T-helper 17 cell (primary cell): ENCODE results near the gene CLASP2. TPM values are rescaled to one million over a fixed set of nuclear protein-coding genes. Genes with fewer than 3 reads are reported as not detected.

Experiments used
- ATAC-seq: fragments of 150-1000 bp; cut with Tn5 transposase; 2 replicates; pipeline ENCODE4 v1.10.0; 2021; ENCODE audit warnings: mild to moderate bottlenecking, moderate library complexity
- DNase-seq, 3 donors: peaks; one replicate each; pipeline versions ENCODE4 v3.0.0 to v3.0.0-alpha.2; 2020 to 2021
- H3K9me3 ChIP-seq: one replicate; pipeline ENCODE4 v1.7.0; 2013; ENCODE audit warnings: low read length, mild to moderate bottlenecking; ENCODE audit not compliant: control insufficient read depth, poor library complexity, severe bottlenecking
- H3K27ac Mint-ChIP-seq: one replicate; pipeline ENCODE4 v1.8.0; 2022; ENCODE audit warnings: mild to moderate bottlenecking, moderate library complexity, mixed read lengths
- H3K27me3 Mint-ChIP-seq: one replicate; pipeline ENCODE4 v1.8.0; 2022; ENCODE audit warnings: mixed read lengths
- H3K36me3 Mint-ChIP-seq: one replicate; pipeline ENCODE4 v1.8.0; 2022; ENCODE audit warnings: low read depth, mixed read lengths
- H3K4me1 Mint-ChIP-seq: one replicate; pipeline ENCODE4 v1.8.0; 2022; ENCODE audit warnings: mild to moderate bottlenecking, mixed read lengths
- H3K4me3 Mint-ChIP-seq: one replicate; pipeline ENCODE4 v1.8.0; 2022; ENCODE audit warnings: mild to moderate bottlenecking, moderate library complexity, mixed read lengths
- total RNA-seq, 4 donors: library from RNA in 2 of 4; stranded (reverse) in 2 of 4; gene quantifications; one replicate each; pipeline ENCODE4 v1.2.3 and lab custom pipeline; 2022 to 2026

Gene CLASP2
- total RNA-seq, 2 donors from 2014 or later = 69.0 to 74.2 TPM

DNA sequence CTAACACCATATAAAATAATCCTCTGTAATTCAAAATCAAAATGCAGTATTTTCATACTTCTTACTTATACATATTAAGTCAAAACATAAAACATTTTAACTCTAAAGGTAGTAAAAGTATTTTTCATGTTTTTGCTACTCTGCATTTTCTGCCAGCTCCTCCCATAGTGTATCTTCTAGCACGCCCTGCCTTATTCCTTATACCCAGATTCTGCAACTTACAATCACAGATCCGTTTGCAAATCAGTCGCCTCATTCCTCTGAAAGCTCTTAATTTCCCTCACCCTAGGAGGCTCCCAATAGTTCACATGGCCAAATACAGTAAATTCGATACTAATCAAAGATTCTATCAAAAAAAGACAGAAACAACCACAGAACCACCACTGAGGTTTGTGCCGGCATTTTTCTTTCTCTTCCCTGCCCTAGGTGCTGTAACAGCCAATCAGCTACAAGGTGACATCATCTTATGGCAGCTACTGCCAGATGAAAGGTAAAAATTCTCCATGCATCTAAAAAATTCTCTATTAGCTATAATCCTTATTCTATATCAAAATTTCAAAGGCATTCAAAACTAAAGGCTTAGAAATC lies 72.9 kb downstream of the CLASP2 start:
- Mint-ChIP-seq H3K4me3 (peak overlapping the region; percentile 92), H3K36me3 (peaks cover 3% of the 10 kb centered on the region), H3K27me3 (no peaks in the 10 kb centered on the region), H3K27ac (peak overlapping the region; percentile 89), H3K4me1 (peaks cover 15% of the 10 kb centered on the region)
- ATAC-seq (peak; percentile 97), DNase-seq (peak in 1 of 3 donors; percentile 13)
- H3K9me3 ChIP-seq = no peaks in the 10 kb centered on the region

DNA sequence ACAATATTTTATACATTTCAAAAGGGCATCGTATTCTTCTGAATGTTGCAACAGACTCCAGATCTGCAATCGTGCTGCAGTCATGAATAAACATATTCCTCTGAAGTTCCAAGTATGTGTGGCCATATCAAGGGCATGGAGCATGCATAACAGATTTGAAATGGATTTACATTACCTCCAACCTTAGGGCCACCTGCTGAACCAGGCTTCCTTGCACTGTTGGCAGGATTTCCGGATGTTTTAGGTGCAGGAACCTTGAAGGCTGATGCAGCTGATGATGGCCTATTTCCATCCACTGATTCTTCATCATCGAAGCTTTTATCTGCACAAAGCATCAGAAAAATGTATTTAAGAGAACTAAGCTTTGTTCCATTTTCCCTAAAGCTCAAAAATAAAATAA lies 73.5 kb downstream of the CLASP2 start:
- DNase-seq (no peak), ATAC-seq (no peak)
- peak overlapping the region; percentile 89 for H3K27ac Mint-ChIP-seq
- peaks cover 3% of the 10 kb centered on the region for H3K36me3 Mint-ChIP-seq
- no peak overlapping the region for H3K4me3 Mint-ChIP-seq
- no peaks in the 10 kb centered on the region for H3K27me3 Mint-ChIP-seq
- peaks cover 15% of the 10 kb centered on the region for H3K4me1 Mint-ChIP-seq
- H3K9me3 ChIP-seq = no peaks in the 10 kb centered on the region

DNA sequence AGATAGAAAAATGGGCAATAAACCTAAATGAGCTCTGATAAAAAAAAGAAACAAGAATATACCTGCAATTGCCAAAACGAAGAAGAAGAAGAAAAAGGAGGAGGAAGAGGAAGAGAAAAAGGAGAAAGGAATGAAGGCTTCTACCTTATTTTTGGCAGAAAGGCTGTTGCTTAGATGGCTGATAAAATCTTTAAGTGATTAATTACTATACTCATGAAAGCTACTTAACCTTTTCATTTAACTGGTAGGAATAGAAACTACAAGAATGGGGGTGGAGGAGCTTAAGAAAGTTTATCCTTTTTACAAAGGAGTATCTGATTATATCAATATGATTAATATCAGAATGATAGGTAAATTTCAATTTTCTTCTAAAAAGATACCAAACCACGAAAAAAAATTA lies 75.2 kb downstream of the CLASP2 start:
- no peaks in the 10 kb centered on the region for H3K9me3 ChIP-seq
- ATAC-seq (no peak), DNase-seq (no peak)
- H3K27ac Mint-ChIP-seq = peak overlapping the region; percentile 54
- peaks cover 3% of the 10 kb centered on the region for H3K36me3 Mint-ChIP-seq
- H3K4me3 Mint-ChIP-seq = no peak overlapping the region
- no peaks in the 10 kb centered on the region for H3K27me3 Mint-ChIP-seq
- peaks cover 10% of the 10 kb centered on the region for H3K4me1 Mint-ChIP-seq

DNA sequence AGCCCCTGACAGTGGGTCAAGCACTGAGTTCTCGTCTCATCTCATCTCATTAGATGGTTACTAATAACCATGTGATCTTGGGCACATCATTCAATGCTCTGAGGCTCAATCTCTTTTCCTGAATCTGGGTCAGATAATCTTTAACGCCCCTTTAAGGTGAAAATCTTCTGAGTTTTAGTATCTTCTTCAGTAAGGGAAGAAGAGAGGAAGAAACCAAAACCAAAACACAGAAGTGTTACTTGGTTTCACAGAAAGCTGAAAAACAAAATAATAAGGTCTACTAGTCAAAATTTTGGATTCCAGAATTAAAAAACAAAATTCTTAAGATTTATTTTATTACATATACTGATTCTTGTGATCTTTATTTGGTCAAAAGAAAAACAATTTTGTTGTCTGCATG lies 78.2 kb downstream of the CLASP2 start:
- no peak for ATAC-seq
- Mint-ChIP-seq H3K4me1 (peaks cover 2% of the 10 kb centered on the region), H3K36me3 (no peaks in the 10 kb centered on the region), H3K4me3 (no peak overlapping the region), H3K27me3 (no peaks in the 10 kb centered on the region), H3K27ac (no peak overlapping the region)
- no peak for DNase-seq
- no peaks in the 10 kb centered on the region for H3K9me3 ChIP-seq

DNA sequence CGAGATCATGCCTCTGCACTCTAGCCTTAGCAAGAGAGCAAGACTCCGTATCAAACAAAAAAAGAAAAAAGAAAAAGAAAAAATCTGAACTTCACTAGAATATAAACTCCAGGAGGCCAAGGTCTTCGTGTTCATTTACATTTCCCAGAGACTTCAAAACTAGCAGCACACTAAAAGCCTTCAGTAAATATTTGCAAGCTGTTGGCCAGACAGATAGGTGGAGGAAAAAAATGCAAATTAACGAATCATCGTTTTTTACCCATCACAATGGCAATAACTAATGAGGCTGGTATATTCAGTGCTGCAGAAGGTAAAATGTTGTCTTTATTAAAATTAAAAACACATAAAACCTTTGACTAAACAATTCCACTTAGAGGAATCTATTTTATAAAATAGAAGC lies 80.6 kb downstream of the CLASP2 start:
- Mint-ChIP-seq H3K4me3 (no peak overlapping the region), H3K36me3 (peaks cover 3% of the 10 kb centered on the region)

DNA sequence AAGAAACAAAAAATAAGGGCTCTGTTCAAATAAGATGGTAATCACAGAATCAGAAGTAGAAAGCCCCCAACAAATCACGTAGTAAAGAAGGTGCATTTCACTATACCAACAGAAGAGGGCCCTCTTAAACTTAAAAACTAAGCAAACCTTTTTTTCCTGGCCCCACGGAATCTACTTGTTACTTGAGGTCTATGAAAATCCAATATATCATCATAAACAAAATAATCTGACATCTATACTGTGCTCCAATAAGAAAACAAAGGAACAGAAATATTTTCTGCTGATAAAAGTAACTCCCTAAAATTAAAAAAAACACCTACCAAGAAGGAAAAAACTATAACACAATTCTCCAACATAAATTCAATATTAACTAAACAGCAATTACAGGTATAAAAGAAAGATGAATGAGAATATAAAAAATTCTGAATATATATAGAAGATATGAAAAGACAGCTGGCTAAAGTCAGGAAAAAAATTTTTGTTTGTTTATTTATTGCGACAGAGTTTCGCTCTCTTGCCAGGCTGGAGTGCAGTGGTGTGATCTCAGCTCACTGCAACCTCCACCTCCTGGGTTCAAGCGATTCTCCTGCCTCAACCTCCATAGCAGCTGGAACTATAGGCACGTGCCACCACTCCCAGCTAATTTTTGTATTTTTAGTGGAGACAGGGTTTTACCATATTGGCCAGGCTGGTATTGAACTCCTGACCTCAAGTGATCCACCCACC lies 81.8 kb downstream of the CLASP2 start:
- Mint-ChIP-seq H3K36me3 (peaks cover 3% of the 10 kb centered on the region), H3K4me3 (no peak overlapping the region), H3K27me3 (no peaks in the 10 kb centered on the region), H3K27ac (peak overlapping the region; percentile 9), H3K4me1 (no peaks in the 10 kb centered on the region)
- DNase-seq (no peak), ATAC-seq (no peak)
- no peaks in the 10 kb centered on the region for H3K9me3 ChIP-seq

More for the DNA sequence above, 80.6 kb downstream of the CLASP2 start:
- Mint-ChIP-seq H3K4me1 (no peaks in the 10 kb centered on the region), H3K27me3 (no peaks in the 10 kb centered on the region), H3K27ac (no peak overlapping the region)
- ATAC-seq (no peak), DNase-seq (no peak)
- H3K9me3 ChIP-seq = no peaks in the 10 kb centered on the region

DNA sequence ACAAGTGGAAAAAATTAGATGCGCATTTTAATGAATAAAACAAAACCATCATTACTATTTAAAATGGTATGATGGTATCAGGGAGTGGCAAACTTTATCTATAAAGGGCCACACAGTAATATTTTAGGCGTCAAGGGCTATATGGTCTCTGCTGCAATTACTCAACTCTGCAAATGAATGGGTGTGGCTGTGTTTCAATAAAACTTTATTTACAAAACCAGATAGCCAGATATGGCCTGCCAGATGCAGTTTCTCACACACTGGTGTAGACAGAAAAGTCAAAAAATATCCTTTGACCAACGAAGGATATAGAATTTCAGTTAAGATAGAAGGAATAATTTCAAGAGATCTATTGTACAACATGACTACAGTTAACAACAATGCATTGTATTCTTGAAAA lies 83.8 kb downstream of the CLASP2 start:
- DNase-seq = no peak
- no peak for ATAC-seq
- no peaks in the 10 kb centered on the region for H3K4me1 Mint-ChIP-seq

DNA sequence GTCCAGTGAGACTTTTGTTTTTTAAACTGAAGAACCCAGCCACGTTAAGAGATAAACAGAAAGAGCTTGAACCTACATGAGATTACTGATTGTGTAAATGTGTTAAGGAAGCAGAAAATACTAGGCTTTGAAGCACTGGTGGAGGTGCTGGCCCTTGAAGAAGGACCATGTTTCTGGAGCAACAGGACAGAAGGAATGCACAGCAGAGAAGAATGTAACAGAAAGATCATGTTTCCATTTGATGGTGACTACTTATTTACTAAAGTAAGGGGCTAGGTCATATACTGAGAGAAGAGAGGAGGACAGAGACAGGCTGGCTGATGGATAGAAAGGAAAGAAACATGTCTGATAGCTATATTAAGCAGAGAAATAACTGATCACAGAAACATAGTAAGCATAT lies 88.8 kb downstream of the CLASP2 start:
- Mint-ChIP-seq H3K4me1 (no peaks in the 10 kb centered on the region), H3K36me3 (peaks cover 5% of the 10 kb centered on the region), H3K27ac (no peak overlapping the region), H3K27me3 (no peaks in the 10 kb centered on the region), H3K4me3 (no peak overlapping the region)
- H3K9me3 ChIP-seq = no peaks in the 10 kb centered on the region
- DNase-seq = no peak
- ATAC-seq = no peak

More for the DNA sequence above, 83.8 kb downstream of the CLASP2 start:
- H3K4me3 Mint-ChIP-seq = no peak overlapping the region
- no peaks in the 10 kb centered on the region for H3K9me3 ChIP-seq
- H3K27ac Mint-ChIP-seq = no peak overlapping the region
- H3K27me3 Mint-ChIP-seq = no peaks in the 10 kb centered on the region
- H3K36me3 Mint-ChIP-seq = peaks cover 5% of the 10 kb centered on the region

DNA sequence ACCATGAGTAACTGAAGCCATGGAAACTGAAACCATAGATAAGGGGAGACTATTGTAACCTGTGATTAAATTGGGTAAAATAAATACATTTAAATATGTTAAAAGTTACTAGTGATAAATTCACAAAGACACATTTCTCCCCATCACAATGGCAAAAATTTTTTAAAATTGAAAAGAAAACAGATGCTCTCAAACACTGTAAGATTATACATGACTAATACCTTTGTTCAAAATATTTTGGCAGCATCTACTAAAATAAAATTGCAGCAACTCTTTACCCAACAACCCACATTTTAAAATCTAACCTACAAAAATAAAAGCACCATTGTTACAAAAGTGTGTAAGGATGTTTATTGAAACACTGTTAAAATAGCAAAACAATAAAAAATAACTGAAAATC lies 93.3 kb downstream of the CLASP2 start:
- no peaks in the 10 kb centered on the region for H3K9me3 ChIP-seq
- ATAC-seq (no peak), DNase-seq (no peak)
- H3K27ac Mint-ChIP-seq = no peak overlapping the region
- peaks cover 7% of the 10 kb centered on the region for H3K36me3 Mint-ChIP-seq
- no peak overlapping the region for H3K4me3 Mint-ChIP-seq
- peaks cover 3% of the 10 kb centered on the region for H3K4me1 Mint-ChIP-seq
- H3K27me3 Mint-ChIP-seq = no peaks in the 10 kb centered on the region

DNA sequence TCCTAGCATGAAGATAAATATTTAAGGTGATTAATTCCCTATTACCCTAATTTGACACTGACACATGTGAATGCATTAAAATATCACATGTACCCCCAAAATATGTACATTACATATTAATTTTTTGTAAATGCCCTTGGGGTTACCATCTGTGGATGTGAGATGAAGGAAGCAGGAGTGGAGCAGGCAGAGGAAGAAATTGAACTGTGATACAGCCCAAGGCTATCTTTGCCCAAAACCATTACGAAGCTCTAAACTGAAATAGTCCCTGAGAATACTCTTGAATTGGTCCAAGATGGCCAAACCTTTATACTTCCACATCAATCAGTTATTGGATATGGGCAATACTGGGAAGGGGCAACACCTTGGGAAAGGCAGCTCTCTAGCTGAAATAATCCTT lies 105.0 kb downstream of the CLASP2 start:
- H3K4me1 Mint-ChIP-seq = peaks cover 11% of the 10 kb centered on the region
- no peaks in the 10 kb centered on the region for H3K27me3 Mint-ChIP-seq
- peaks cover 11% of the 10 kb centered on the region for H3K36me3 Mint-ChIP-seq
- H3K4me3 Mint-ChIP-seq = no peak overlapping the region
- H3K27ac Mint-ChIP-seq = no peak overlapping the region
- DNase-seq (no peak), ATAC-seq (no peak)
- H3K9me3 ChIP-seq = no peaks in the 10 kb centered on the region

DNA sequence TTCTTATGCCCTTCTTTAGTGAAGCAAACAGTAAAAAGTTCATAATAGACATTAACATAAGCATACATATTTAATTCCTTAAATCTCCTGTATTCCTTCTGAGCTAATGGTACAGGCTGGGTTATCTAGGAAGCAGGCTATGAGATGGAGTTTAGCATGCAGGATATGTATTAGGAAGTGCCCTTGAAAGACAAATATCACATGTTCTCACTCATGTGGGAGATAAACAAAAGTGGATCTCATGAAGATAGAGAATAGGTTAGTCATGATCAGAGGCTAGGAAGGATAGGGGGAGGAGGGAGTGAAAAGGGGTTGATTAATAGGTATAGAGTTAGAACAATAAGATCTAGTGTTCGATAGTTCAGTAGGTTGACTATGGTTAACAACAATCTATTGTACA lies 105.4 kb downstream of the CLASP2 start:
- Mint-ChIP-seq H3K4me1 (peaks cover 11% of the 10 kb centered on the region), H3K27me3 (no peaks in the 10 kb centered on the region), H3K36me3 (peaks cover 10% of the 10 kb centered on the region), H3K4me3 (no peak overlapping the region), H3K27ac (no peak overlapping the region)
- DNase-seq (no peak), ATAC-seq (no peak)
- H3K9me3 ChIP-seq = no peaks in the 10 kb centered on the region

DNA sequence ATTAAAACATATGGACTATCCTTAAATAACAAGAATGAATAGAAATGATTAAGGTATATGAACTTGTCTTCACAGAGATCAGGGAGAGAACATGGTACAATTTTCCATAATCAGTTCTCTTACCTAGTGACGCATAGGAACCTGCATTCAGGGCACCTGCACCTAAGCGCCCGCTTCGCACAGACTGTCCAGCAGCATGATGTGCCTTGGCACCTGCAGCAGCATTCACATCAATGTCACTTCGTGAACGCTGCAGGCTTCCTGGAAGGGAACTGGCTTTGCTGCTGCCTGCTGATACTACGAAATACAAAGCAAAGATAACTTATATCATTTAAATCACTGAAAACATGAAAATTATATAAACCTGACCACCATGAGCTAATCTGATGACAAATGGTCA lies 115.2 kb downstream of the CLASP2 start:
- Mint-ChIP-seq H3K4me1 (peaks cover 7% of the 10 kb centered on the region), H3K27me3 (no peaks in the 10 kb centered on the region), H3K27ac (no peak overlapping the region), H3K36me3 (peaks cover 12% of the 10 kb centered on the region), H3K4me3 (no peak overlapping the region)
- no peak for ATAC-seq
- no peaks in the 10 kb centered on the region for H3K9me3 ChIP-seq
- no peak for DNase-seq

DNA sequence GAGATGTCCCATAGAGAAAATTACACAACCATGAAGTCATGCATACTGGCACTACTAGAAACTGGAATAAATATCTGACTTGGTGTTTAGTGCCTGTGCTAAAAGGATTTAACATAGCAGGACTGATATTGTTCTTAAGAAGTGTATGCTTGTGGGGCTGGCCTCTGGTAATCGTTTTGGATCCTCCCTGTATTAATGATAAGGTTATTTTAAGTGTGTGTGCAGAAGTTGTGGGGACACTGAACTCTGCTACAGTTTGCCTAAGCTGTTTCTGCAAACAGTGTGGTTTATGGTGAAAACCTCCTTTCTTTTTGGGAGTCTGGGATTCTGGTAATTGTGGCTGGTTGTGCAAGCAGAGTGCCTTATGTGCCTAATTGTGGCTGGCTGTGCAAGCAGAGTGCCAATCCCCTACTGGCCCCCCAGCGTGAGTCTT lies 120.8 kb downstream of the CLASP2 start:
- Mint-ChIP-seq H3K27me3 (no peaks in the 10 kb centered on the region), H3K36me3 (peaks cover 8% of the 10 kb centered on the region), H3K27ac (peak overlapping the region; percentile 41), H3K4me1 (peaks cover 10% of the 10 kb centered on the region), H3K4me3 (no peak overlapping the region)
- ATAC-seq (no peak), DNase-seq (no peak)
- no peaks in the 10 kb centered on the region for H3K9me3 ChIP-seq

DNA sequence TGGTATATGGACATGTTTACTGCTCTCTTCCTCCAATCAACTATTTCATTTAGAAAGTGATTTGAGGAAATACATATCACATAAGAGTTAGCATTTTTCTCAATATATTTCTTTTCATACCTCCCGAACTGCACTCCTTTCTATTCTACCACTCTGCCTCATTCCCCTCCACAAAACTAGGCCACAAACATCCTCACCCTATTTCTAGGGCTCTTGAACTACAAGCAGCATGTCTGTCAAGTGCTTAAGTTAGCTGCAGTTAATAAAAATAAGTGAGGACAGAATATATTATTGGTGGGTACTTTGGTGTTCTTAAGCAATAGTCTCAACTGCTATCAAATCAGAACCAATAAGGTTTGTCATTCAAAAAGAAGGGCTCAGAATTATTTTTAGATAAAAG lies 125.1 kb downstream of the CLASP2 start:
- Mint-ChIP-seq H3K4me3 (no peak overlapping the region), H3K27ac (no peak overlapping the region), H3K4me1 (peaks cover 6% of the 10 kb centered on the region), H3K36me3 (peaks cover 4% of the 10 kb centered on the region), H3K27me3 (no peaks in the 10 kb centered on the region)
- ATAC-seq (no peak), DNase-seq (no peak)
- no peaks in the 10 kb centered on the region for H3K9me3 ChIP-seq
